Fibroblast of skin of left biceps (primary cell): Measurements from ENCODE around the gene CRYBB2.
"Not testable (repeated sequence)": the region's sequence is repeated elsewhere in the genome, so short reads cannot be mapped to it uniquely, and the experiment has no call there.

Experiments used
- DNase-seq, 2 experiments: peaks; one replicate each; pipeline ENCODE4 v3.0.0-alpha.2; 2013; ENCODE audit warnings: low read depth in 2 of 2

CRYBB2 gene

GRCh38 chr22:25219211-25219689, at the start of gene CRYBB2:
TSS of gene CRYBB2 (plus strand) at chr22:25219639. CDS start at chr22:25221430, 1,791 bp downstream.
- DNase-seq = no peak

DNA sequence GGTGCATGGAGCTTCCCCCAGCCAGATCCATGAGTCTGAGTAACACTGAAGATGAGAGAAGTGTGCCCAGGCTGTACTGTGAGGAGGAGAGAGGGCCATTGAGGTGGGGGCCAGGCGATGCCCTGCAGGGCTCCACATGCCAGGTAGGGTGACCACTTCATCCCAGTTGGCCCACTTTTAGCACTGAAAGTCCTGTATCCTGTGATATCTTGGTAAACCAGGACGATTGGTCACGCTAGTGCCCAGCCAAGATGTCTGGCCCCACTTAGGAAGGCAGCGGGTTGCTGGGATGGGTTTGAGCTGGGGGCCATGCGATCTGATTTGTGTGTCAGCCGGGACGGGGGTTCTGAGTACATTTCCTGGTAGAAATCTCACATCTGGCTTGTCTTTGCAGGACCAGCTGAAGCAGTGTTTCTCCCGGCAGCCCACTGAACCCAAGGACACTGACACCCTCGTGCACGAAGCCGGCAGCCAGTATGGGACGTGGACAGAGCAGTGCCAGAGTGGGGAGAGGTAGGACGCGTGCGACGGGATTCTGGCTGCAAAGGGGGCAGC, 48.9 kb upstream of the CRYBB2 start:
- no peak for DNase-seq

DNA sequence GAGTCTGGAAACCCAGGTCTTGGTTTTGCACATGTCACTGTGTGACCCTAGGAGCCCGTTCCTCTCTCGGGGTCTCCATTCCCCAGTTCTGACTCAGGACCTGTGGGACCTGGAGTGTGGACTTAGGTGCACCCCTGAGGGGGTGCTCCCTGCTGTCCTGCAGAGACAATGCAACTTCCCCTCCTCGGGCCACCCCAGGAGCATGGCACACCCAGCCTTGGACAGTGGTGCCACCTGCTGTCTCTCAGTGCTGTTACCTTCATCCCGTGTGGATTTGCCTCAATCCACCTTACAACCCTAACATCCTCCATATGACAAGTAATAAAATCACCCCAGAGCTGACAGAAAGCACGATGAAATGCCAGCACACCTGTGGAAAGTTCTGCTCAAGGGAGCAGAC, 47.3 kb upstream of the CRYBB2 start:
- no peak for DNase-seq

DNA sequence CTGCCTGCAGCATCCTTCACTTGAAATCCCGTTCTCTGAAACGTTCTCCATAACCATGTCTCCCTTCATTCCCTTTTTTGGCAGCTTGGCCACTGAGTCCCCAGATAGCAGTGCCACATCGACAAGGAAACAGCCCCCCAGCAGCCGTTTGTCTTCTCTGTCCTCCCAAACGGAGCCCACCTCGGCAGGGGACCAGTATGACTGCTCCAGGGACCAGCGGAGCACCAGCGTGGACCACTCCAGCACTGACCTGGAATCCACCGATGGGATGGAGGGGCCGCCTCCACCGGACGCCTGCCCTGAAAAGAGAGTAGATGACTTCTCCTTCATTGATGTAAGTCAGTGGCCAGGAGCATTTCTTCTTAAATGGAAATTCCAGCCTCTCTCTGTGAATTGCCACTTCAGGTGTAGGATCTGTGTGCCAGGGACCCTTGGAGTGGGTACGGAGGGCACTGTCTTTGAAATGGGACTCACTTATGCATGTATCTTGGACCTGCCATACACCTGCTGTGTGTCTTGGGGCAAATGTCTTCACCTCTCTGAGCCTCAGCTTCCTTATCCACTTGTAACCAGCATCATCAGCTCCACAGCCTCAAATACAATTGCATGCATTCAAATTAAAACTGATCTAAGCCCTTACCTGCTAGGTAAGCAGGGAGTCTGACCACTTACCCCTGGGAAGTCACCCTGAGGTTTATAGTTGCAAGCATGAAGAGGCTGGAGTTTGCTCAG, 45.1 kb upstream of the CRYBB2 start:
- no peak for DNase-seq

DNA sequence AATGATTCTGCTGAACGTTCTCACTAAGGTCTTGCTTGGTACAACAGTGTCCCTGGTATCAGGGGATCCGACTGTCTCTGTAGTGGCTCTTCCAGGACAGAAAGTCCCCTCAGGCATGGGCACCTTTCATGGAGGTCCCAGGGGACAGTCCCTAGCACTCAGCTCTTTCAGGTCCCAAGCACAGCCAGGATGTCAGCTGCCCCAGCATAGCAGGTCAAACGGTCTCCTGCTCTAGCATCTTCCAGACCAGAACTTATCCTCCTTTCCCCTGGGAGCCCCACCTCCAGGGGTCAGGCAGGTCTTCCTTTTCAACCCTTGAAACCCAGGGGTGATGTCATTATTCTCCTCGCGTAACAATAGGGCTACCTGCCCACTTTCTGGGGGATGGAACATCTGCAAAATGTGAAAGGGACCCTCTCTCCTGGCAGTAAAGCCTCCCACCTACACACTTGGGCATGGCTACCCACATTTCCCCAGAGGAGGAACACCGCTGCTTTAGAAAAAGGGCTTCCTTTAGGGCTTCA, 44.5 kb upstream of the CRYBB2 start:
- DNase-seq = no peak

GRCh38 chr22:25176175-25176574, 43.3 kb upstream of the CRYBB2 start:
- DNase-seq = no peak

DNA sequence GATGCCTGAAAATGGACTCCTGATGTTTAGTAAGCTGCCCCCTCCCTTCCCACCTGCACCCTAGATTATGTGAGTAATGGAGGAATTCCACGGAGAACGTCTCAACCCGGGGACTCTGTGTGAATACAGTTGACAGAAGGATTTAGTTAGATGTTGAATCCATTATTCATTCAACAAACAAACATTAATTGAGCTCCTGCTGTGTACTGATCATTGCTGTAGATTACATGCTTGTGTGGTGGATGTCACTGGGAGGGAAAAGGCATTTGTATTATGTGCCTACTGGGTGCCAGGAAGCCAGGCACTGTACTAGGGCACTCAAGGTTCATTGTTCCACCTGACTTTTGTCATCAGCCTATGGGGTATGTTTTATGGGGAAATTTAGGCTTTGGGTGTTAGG, 42.6 kb upstream of the CRYBB2 start:
- DNase-seq = no peak

DNA sequence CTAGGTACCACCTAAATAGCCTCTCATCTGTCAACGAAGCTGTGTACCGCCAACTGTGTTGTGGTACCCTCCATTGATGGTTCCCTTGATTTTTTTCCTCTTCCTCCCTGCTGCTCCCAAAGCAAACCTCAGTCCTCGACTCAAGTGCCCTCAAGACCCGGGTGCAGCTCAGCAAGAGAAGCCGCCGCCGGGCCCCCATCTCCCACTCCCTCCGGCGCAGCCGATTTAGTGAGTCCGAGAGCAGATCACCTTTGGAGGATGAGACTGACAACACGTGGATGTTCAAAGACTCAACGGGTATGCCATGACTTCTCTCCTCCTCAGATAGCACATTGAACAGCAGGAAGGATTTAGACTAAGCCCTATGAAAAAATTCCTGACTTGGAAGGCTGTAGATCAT, 42.2 kb upstream of the CRYBB2 start:
- no peak for DNase-seq

DNA sequence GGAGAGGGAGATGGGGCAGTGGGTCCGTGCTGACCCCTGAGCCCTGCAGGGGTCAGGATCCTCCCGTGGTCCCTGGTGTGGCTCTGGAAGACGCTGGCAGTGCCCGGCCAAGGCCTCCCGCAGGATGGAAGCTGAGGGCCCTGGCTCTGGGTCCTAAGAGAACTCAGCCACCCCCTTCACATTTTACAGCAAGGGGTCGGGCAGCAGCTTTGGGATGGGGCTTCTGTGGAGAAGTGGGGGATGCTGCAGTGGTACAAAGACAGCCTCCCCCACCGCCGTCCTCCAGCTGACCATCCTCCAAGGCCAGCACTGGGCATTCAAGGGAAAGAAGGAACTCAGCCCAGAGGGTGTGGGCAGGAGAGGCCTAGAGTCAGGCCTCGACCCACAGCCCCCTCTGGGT, 41.5 kb upstream of the CRYBB2 start:
- no peak for DNase-seq

- not testable (repeated sequence) for DNase-seq
Observed at GRCh38 chr22:25178348-25178747, 41.1 kb upstream of the CRYBB2 start.

GRCh38 chr22:25178869-25179631, 40.4 kb upstream of the CRYBB2 start:
- not testable (repeated sequence) for DNase-seq

DNA sequence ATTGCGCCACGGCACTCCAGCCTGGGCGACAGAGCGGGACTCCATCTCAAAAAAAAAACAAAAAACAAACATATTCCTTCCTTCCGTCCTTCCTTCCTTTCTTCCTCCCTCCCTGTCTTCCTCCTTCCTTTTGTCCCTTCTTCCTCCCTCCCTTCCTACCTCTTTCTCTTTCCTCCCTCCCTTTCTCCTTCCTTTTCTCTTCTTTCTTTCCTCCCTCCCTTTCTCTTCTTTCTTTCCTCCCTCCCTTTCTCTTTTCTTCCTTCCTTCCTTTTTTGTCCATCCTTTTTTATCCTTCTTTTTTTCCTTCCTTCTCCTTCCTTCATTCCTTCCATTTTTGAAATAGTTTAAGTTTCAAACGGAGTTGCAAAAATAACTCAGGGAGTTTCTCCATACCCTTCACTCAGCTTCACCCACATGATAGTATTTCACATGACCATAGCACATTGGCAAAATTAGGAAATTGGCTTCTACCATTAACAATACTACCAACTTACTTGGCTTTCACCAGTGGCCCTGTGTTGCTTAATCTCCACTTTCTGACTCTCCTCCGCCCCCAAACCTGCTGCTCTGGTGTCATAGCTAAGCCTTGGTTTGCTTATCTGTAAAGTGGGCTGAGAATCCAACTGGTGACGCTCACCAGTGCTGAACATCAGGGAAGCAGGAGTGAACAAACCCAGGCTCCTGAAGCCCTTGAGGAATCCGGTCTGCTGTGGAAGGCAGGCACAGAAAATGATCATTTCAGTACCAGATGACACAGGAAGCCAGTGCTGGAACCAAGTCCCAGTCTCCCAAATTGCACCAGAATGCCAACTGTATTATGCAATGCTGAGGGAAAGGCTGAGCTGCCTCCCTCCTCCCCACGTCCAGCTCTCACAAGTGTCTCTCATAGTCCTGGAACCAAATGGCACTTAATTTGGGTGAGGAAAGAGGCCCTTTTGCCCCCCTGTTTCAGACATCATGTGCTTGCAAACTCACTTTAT, 37.0 kb upstream of the CRYBB2 start:
- DNase-seq = no peak

DNA sequence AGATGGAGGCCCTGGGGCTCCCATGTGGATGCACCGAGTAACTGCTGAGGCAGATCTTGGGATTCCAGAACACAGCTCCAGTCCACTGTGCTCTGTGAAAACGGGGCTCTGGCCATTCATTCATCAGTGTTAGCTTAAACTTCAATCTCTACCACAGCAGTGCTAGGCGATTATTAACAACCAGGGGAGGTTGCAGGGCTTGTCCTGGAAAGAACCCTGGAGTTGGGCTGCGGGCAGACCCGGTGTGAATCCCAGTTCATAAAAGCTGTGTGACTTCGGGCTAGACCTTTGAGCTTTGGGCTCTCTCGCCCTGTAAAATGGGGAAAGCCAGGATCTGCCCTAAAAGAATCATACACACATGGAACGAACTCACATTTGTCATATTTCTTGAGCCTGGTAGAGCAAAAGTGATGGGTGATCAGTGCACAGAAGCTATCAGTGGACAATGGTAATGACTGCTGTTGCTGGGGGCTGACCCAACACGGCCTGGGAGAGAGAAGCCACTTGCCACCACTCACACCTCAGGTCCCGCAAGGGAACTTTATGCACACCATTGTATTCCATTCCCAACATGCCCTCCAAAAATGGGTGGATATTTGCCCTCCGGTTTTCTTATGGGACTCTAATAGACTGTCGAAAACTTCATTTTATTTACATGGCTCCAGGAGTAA, 35.4 kb upstream of the CRYBB2 start:
- no peak for DNase-seq

DNA sequence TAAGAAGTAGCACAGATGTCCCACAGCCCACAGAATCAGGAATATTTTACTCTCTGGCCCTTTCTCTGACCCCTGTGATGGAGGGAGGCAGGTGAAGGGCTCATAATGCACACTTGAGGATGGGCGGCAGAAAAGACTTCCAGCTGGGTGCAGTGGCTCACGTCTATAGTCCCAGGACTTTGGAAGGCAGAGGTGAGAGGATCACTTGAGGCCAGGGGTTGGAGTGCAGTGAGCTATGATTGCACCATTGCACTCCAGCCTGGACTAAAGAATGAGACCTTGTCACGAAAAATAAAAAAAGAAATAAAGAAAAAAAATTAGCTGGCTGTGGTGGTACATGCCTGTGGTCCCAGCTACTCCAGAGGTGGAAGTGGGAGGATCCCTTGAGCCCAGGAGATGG, 33.3 kb upstream of the CRYBB2 start:
- no peak for DNase-seq

GRCh38 chr22:25187469-25187868, 32.0 kb upstream of the CRYBB2 start:
- no peak for DNase-seq

GRCh38 chr22:25192406-25192805, 27.0 kb upstream of the CRYBB2 start:
- DNase-seq = no peak

- no peak for DNase-seq
Observed at GRCh38 chr22:25193130-25193529, 26.3 kb upstream of the CRYBB2 start.

DNA sequence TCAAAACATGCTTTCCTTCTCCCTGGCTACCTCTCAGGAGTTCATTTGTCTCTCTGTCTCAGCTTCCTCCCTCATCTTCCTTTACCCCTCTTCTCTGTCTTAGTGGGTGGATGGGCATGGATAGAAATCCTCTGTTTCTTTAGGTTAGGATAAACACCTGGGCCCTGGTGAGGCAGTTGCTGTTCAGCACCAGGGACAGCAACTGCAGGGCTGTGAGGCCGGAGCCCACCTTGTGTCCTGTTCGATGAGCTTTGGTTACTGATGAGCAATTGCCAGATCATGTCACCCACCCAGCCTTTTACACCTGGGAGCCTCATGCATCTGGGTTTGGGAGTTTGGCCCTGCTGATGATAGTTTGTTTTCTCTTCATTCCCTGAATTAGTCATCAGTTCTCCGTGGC, 25.9 kb upstream of the CRYBB2 start:
- no peak for DNase-seq

- DNase-seq = no peak
Observed at GRCh38 chr22:25196326-25196725, 23.1 kb upstream of the CRYBB2 start.

DNA sequence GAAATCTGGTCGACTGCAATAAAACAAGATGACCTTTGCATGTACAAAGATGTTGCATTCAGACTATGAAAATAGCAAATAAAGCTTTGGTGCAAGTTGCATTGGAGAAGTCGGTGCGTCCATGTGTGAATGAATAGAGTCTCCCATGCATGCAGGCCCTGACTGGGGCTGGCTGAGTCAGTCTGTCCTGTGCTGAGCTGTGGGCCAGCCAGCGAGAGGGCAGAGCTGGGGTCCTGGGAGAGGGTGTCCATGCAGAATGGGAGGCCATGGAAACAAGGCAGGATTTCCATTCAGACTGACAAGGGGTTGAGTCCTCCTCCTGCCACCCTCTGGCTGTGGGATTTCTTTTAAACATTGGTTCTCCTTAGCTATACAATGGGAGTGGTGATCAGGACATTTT, 22.1 kb upstream of the CRYBB2 start:
- DNase-seq = no peak
